IPS-18a (cell line): ENCODE data around the gene SDHA.
"Not testable (repeated sequence)": the region's sequence is repeated elsewhere in the genome, so short reads cannot be mapped to it uniquely, and the experiment has no call there.

ENCODE experiments used
- H3K27ac ChIP-seq: one replicate; pipeline ENCODE4 v1.5.1; 2013; ENCODE audit warnings: low read length
- H3K27me3 ChIP-seq: one replicate; pipeline ENCODE4 v1.6.1; 2013; ENCODE audit warnings: mild to moderate bottlenecking, low read length; ENCODE audit not compliant: control insufficient read depth, insufficient read depth
- H3K36me3 ChIP-seq: one replicate; pipeline ENCODE4 v1.6.1; 2013; ENCODE audit warnings: low read depth, low read length; ENCODE audit not compliant: control insufficient read depth
- H3K4me1 ChIP-seq: one replicate; pipeline ENCODE4 v1.6.1; 2013; ENCODE audit warnings: low read depth, low read length; ENCODE audit not compliant: control insufficient read depth
- H3K4me3 ChIP-seq: one replicate; pipeline ENCODE4 v1.5.1; 2013; ENCODE audit warnings: low read length
- H3K9ac ChIP-seq: one replicate; pipeline ENCODE4 v1.6.1; 2013; ENCODE audit warnings: mild to moderate bottlenecking, low read length, moderate library complexity
- H3K9me3 ChIP-seq: one replicate; pipeline ENCODE4 v1.6.1; 2013; ENCODE audit warnings: low read depth, low read length; ENCODE audit not compliant: control insufficient read depth

The SDHA gene

DNA sequence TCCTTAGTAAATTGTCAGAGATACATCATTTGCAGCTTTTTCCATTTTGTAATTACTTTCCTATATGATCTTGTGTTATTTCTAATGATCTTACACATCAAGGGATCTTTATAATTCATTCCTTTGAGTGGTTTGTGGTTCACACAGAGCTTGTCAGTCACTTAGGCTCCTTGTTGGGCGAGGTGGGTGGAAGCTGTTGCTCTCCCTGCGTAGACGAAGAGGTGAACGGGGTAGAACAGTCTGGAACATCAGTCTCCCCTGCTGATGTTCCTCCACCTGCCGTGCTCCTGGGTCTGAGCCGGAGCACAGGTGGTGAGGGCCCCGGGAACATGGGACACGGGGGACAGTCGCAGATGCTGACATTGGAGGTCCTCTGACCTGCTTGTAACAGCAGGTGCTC lies 17.4 kb downstream of the SDHA start:
- H3K9ac ChIP-seq, H3K4me1 ChIP-seq, H3K27me3 ChIP-seq, H3K27ac ChIP-seq, H3K9me3 ChIP-seq, H3K4me3 ChIP-seq: not testable (repeated sequence)
- peaks cover 42% of the 10 kb centered on the region for H3K36me3 ChIP-seq

DNA sequence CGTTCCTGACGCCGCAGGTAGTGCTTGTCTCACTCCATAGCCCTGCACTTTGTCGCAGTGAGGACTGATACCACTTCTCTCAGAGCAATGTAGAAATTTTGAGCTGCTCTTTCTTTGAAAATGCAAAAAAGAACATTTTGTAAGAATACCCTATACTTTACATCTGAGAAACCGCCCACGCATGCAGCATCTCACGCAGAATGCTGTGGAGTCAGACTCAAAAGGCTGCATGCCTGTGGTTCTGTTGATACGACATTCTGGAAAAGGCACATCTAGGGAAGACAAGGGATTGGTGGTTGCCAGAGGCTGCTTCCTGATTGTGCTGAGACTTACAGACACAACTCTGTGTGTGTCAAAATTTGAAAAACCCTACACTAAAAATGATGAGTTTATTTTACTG lies 19.8 kb downstream of the SDHA start:
- not testable (repeated sequence) for H3K9ac ChIP-seq, H3K27me3 ChIP-seq, H3K27ac ChIP-seq, H3K4me3 ChIP-seq, H3K4me1 ChIP-seq, H3K9me3 ChIP-seq
- H3K36me3 ChIP-seq, result peaks cover 56% of the 10 kb centered on the region

DNA sequence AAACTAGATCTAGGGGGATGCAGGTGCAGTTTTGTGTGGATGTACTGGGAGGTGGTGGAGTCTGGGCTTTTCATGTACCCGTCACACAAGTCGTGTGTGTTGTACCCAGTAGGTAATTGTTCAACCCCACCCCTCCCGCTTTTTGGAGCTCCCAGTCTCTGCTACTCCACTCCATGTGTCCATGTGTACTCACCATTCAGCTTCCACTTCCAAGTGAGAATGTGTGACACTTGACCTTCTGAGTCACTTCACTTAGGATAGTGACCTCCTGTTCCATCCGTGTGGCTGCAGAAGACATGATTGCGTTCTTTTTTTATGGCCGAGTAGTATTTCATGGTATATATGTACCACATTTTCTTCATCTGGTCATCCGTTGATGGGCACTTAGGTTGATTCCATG lies 22.4 kb downstream of the SDHA start:
- H3K27ac ChIP-seq, H3K9ac ChIP-seq, H3K4me3 ChIP-seq, H3K9me3 ChIP-seq, H3K27me3 ChIP-seq, H3K4me1 ChIP-seq: not testable (repeated sequence)
- peaks cover 40% of the 10 kb centered on the region for H3K36me3 ChIP-seq

DNA sequence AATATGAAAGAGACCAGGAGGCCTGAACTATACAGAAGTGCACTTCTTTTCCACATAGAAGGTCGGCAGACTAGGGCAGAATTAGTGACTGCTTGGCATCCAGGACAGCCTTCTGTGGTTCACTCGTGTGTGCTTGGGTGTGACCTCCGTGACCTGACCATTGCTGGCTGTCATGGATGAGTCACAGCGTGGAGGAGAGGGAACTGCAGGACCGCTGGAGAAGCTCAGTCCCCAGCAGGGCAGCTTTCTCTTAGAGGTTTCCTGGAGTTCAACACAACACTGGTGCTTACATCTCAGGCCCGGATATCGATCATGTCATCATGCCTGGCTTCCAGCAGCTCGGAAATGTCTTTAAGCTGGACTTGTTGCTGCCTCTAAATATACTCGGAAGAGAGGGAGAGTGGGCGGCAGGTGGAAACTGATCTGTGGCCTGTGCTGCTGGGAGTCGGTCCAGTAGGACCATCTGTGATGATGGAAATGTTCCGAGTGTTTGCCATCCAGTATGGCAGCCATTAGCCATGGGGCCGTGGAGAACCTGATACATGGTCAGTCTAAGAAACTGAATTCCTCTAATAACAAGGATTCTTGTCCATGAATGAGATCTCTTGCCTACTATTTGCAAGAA lies 23.0 kb downstream of the SDHA start:
- H3K9ac ChIP-seq, H3K27ac ChIP-seq, H3K27me3 ChIP-seq, H3K9me3 ChIP-seq, H3K4me1 ChIP-seq, H3K4me3 ChIP-seq: not testable (repeated sequence)
- H3K36me3 ChIP-seq, result peaks cover 39% of the 10 kb centered on the region

DNA sequence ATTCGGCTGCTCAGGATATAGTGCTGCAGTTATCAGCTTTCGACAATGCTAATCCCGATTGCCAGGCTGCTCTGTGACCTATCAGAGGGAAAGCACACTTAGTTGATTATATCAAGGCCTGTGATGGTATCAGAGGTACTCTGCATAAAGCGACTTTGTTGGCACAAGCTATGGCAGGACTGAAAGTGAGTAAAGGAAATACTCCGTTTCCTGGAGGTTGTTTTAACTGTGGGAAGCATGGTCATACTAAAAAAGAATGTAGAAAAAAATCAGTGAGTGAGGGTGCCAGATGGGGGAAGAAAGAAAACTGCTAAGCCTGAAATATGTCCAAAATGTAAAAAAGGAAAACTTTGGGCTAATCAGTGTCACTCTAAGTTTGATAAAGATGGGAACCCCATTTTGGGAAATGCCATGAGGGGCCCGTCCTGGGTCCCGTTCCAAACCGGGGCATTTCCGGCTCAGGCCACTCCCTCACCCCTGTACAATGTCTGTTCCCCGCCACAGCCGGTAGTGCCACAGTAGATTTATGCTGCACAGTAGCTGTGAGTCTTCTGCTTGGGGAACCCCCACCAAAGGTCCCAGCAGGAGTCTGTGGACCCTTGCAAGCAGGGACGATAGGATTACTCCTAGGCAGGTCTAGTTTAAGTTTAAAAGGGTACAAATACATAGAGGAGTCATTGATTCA lies 25.7 kb downstream of the SDHA start:
- peaks cover 51% of the 10 kb centered on the region for H3K36me3 ChIP-seq
- H3K4me3 ChIP-seq, H3K9ac ChIP-seq, H3K27me3 ChIP-seq, H3K9me3 ChIP-seq, H3K27ac ChIP-seq, H3K4me1 ChIP-seq: not testable (repeated sequence)

DNA sequence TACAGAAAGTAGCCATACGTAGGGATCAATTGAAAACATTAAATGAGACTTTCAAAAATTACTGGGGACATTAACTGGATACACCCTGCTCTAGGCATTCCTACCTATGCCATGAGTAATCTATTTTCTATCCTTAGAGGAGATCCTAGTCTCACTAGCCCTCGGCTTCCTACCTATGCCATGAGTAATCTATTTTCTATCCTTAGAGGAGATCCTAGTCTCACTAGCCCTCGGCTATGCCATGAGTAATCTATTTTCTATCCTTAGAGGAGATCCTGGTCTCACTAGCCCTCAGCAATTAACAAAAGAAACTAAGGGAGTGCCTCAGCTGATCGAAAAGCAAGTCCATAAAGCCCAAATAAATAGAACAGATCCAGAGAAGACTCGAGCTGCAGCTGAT lies 27.6 kb downstream of the SDHA start:
- not testable (repeated sequence) for H3K4me1 ChIP-seq, H3K27me3 ChIP-seq, H3K9ac ChIP-seq, H3K9me3 ChIP-seq, H3K27ac ChIP-seq, H3K4me3 ChIP-seq
- peaks cover 57% of the 10 kb centered on the region for H3K36me3 ChIP-seq

DNA sequence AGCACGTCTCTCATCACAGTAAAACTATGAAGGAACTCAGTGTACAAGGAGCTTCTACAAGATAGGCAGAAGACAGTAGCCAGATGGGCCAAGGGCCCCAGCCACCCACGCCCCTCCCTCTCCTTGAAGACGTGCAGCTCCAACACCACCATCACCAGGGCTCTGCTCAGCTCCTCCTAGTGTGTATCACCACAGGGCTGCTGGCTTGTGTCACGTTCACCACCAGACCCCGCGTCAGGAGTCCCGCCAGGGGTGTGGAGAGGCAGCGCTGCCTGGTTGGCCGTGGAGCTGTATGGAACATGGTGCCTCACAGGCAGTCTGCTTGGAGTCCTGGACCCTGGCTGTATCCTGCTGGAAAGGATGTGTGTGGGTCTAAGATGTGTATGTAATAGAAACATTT lies 32.3 kb downstream of the SDHA start:
- peaks cover 54% of the 10 kb centered on the region for H3K36me3 ChIP-seq
- H3K27me3 ChIP-seq, H3K9ac ChIP-seq, H3K4me3 ChIP-seq, H3K9me3 ChIP-seq, H3K27ac ChIP-seq, H3K4me1 ChIP-seq: not testable (repeated sequence)

DNA sequence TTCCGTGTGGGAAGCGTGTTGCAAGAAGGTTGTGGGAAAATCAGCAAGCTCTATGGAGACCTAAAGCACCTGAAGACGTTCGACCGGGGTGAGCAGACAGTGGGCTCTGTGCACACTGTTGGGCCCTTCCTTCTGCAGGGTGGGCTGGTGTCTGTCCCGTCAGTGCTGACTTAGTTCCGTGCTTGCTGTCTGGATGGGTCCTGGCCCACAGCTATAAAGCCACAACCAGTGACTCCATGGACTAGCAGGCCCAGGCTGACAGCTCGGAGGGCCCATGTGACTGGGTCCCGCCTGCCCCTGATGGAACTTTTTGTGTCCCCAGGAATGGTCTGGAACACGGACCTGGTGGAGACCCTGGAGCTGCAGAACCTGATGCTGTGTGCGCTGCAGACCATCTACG lies 32.9 kb downstream of the SDHA start:
- not testable (repeated sequence) for H3K9me3 ChIP-seq, H3K4me3 ChIP-seq, H3K4me1 ChIP-seq, H3K27me3 ChIP-seq, H3K9ac ChIP-seq, H3K27ac ChIP-seq
- H3K36me3 ChIP-seq, result peaks cover 54% of the 10 kb centered on the region

DNA sequence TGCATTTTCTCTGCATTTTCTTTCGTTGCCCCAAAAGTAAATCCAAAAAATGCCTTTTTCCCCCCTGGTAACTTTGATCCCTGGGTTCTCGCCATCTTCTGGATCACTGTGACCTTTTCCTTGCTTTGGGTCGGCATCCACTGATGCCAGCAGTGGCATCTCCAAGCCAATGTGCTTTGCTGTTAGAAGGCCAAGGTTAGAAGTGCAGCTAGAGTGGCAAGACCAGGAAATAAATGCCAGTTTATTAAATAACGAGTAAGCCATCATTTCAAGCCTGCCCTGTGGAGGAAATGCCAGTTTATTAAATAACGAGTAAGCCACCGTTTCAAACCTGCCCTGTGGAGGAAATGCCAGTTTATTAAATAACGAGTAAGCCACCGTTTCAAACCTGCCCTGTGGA lies 33.4 kb downstream of the SDHA start:
- H3K27me3 ChIP-seq, H3K9ac ChIP-seq, H3K9me3 ChIP-seq, H3K27ac ChIP-seq, H3K4me1 ChIP-seq, H3K4me3 ChIP-seq: not testable (repeated sequence)
- peaks cover 57% of the 10 kb centered on the region for H3K36me3 ChIP-seq

DNA sequence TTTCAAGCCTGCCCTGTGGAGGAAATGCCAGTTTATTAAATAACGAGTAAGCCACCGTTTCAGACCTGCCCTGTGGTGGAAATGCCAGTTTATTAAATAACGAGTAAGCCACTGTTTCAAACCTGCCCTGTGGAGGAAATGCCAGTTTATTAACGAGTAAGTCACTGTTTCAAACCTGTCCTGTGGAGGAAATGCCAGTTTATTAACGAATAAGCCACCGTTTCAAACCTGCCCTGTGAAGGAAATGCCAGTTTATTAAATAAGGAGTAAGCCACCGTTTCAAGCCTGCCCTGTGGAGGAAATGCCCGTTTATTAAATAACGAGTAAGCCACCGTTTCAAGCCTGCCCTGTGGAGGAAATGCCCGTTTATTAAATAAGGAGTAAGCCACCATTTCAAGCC lies 33.9 kb downstream of the SDHA start:
- not testable (repeated sequence) for H3K9me3 ChIP-seq

DNA sequence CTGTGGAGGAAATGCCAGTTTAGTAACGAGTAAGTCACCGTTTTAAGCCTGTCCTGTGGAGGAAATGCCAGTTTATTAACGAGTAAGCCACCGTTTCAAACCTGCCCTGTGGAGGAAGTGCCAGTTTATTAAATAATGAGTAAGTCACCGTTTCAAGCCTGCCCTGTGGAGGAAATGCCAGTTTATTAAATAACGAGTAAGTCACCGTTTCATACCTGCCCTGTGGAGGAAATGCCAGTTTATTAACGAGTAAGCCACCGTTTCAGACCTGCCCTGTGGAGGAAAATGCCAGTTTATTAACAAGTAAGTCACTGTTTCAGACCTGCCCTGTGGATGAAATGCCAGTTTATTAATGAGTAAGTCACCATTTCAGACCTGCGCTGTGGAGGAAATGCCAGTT lies 34.4 kb downstream of the SDHA start:
- H3K4me1 ChIP-seq, result no peaks in the 10 kb centered on the region
- H3K9me3 ChIP-seq, result no peaks in the 10 kb centered on the region
- H3K27ac ChIP-seq, result no peak overlapping the region
- peaks cover 62% of the 10 kb centered on the region for H3K36me3 ChIP-seq
- H3K4me3 ChIP-seq, result no peak overlapping the region
- no peaks in the 10 kb centered on the region for H3K27me3 ChIP-seq
- H3K9ac ChIP-seq, result no peak overlapping the region

More for the DNA sequence above, 33.9 kb downstream of the SDHA start:
- H3K4me1 ChIP-seq, H3K27ac ChIP-seq, H3K27me3 ChIP-seq, H3K4me3 ChIP-seq, H3K9ac ChIP-seq: not testable (repeated sequence)
- H3K36me3 ChIP-seq, result peaks cover 61% of the 10 kb centered on the region

DNA sequence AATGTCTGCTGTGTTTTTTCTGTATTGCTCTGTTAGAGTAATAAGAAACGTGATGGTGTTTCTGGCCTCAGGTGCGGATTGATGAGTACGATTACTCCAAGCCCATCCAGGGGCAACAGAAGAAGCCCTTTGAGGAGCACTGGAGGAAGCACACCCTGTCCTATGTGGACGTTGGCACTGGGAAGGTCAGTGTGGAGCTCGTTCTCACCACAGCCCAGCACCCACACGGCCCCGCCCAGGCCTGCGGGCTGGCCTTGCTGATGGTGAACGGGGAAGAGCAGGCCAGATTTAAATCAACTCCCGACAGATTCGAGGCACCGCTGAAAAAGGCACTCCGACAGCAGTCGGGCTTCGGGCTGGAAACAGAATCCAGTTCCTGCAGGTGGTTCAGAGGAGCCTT lies 36.2 kb downstream of the SDHA start:
- H3K9me3 ChIP-seq, H3K4me1 ChIP-seq, H3K27me3 ChIP-seq, H3K4me3 ChIP-seq, H3K27ac ChIP-seq, H3K9ac ChIP-seq: not testable (repeated sequence)
- H3K36me3 ChIP-seq, result peaks cover 49% of the 10 kb centered on the region
